ENCODE results near the gene ZMYND10. TPM values are rescaled to one million over a fixed set of nuclear protein-coding genes. Genes with fewer than 3 reads are reported as not detected.

Gene ZMYND10
- total RNA-seq, 1 experiment from 2014 or later, result 0.74 TPM

- 0 out of 2 replicates have a peak, but pooled peaks have one; percentile 20 for TF ChIP-seq CBFB (CRISPR knock-in tag; IDR thresholded peaks at IDR 0.05; ENCODE audit: low read depth)
- peak; percentile 56; the same call in 1 of the 2 replicates for TF ChIP-seq KAT7 (CRISPR knock-in tag; IDR thresholded peaks at IDR 0.05; ENCODE audit: borderline replicate concordance)
- TF ChIP-seq ZNF121 (CRISPR knock-in tag; IDR thresholded peaks at IDR 0.05), result 0 out of 2 replicates have a peak, but pooled peaks have one; percentile 2
- TF ChIP-seq MAX (CRISPR knock-in tag; IDR thresholded peaks at IDR 0.05), result no peak
- TF ChIP-seq ZNF281 (CRISPR knock-in tag; IDR thresholded peaks at IDR 0.05), result no peak
- no peaks in the 10 kb centered on the region for H3K27me3 Mint-ChIP-seq (ENCODE audit: low read depth)
- H3K9me3 Mint-ChIP-seq, result no peaks in the 10 kb centered on the region
- H3K4me1 Mint-ChIP-seq, result peaks cover 42% of the 10 kb centered on the region
- H3K36me3 Mint-ChIP-seq, result peaks cover 30% of the 10 kb centered on the region
- POLR2A ChIA-PET, result interaction anchor here (1.0 to 2.0 kb wide), 3 partner anchors 15 to 55 kb away, joined by 5 to 8 read pairs (median 5); partner anchors contain the start of genes HYAL3 and NAA80
- ATAC-seq (no peak), DNase-seq (ENCODE audit: low spot score) (no peak)
- H3K27ac Mint-ChIP-seq, result no peak overlapping the region
- CTCF ChIA-PET, result interaction anchor here (0.9 to 5.5 kb wide), 21 partner anchors 15 to 247 kb away, joined by 3 to 95 read pairs (median 5); partner anchors contain the start of genes CYB561D2, HEMK1, HYAL1 and HYAL3
- H3K4me3 Mint-ChIP-seq, result peak overlapping the region; percentile 88
Measured at GRCh38 chr3:50322115-50322385, 23.5 kb downstream of the ZMYND10 start.

- CTCF ChIA-PET, result interaction anchor here (0.6 to 5.5 kb wide), 38 partner anchors 11 to 1381 kb away, joined by 3 to 95 read pairs (median 4); partner anchors contain the start of genes CYB561D2, HEMK1, HYAL1 and HYAL3
- peak; percentile 15; the same call in 1 of the 2 replicates for TF ChIP-seq FOXP1 (CRISPR knock-in tag; IDR thresholded peaks at IDR 0.05; ENCODE audit: borderline replicate concordance)
- no peak for TF ChIP-seq ZNF219 (CRISPR knock-in tag; IDR thresholded peaks at IDR 0.05; ENCODE audit: borderline replicate concordance)
- TF ChIP-seq ZNF396 (CRISPR knock-in tag; IDR thresholded peaks at IDR 0.05; ENCODE audit: borderline replicate concordance), result no peak
- TF ChIP-seq NFYB (CRISPR knock-in tag; conservative IDR thresholded peaks at IDR 0.05; ENCODE audit: low read depth), result no peak
- TF ChIP-seq AR (CRISPR knock-in tag; IDR thresholded peaks at IDR 0.05), result no peak
- no peak for TF ChIP-seq ELF4 (CRISPR knock-in tag; IDR thresholded peaks at IDR 0.05; ENCODE audit: low read depth)
- no peak for TF ChIP-seq ZNF512 (CRISPR knock-in tag; IDR thresholded peaks at IDR 0.05; ENCODE audit: borderline replicate concordance)
- TF ChIP-seq NFATC4 (CRISPR knock-in tag; IDR thresholded peaks at IDR 0.05), result no peak
- peak; percentile 25; the same call in 1 of the 2 replicates for TF ChIP-seq NFE2L1 (CRISPR knock-in tag; IDR thresholded peaks at IDR 0.05)
- no peak for TF ChIP-seq STAT6 (CRISPR knock-in tag; conservative IDR thresholded peaks at IDR 0.05; ENCODE audit: low read depth)
- no peak for TF ChIP-seq ZMAT4 (CRISPR knock-in tag; IDR thresholded peaks at IDR 0.05)
- TF ChIP-seq RELA (CRISPR knock-in tag; IDR thresholded peaks at IDR 0.05; ENCODE audit: borderline replicate concordance), result no peak
- no peak for TF ChIP-seq ZNF138 (CRISPR knock-in tag; conservative IDR thresholded peaks at IDR 0.05)
- no peak for TF ChIP-seq SOX15 (CRISPR knock-in tag; IDR thresholded peaks at IDR 0.05)
Measured at GRCh38 chr3:50321336-50322114, 24.0 kb downstream of the ZMYND10 start.

More at GRCh38 chr3:50321336-50322114, 24.0 kb downstream of the ZMYND10 start:
- peak overlapping the region; percentile 97 for H3K27ac Mint-ChIP-seq
- POLR2A ChIA-PET, result interaction anchor here (0.6 to 2.0 kb wide), 5 partner anchors 16 to 125 kb away, joined by 3 to 8 read pairs (median 5); partner anchors contain the start of genes HYAL3 and NAA80
- peaks cover 33% of the 10 kb centered on the region for H3K36me3 Mint-ChIP-seq
- H3K27me3 Mint-ChIP-seq (ENCODE audit: low read depth), result no peaks in the 10 kb centered on the region
- peak; percentile 90 for DNase-seq (ENCODE audit: low spot score)
- no peaks in the 10 kb centered on the region for H3K9me3 Mint-ChIP-seq
- H3K4me1 Mint-ChIP-seq, result peaks cover 40% of the 10 kb centered on the region
- ATAC-seq, result peak; percentile 71
- peak overlapping the region; percentile 88 for H3K4me3 Mint-ChIP-seq

Measured in WTC11 (cell line).